Measurements from ENCODE around the gene SLC39A7. TPM values are rescaled to one million over a fixed set of nuclear protein-coding genes. Genes with fewer than 3 reads are reported as not detected.

Gene SLC39A7
- total RNA-seq, 1 experiment from 2014 or later, result 130 TPM

DNA sequence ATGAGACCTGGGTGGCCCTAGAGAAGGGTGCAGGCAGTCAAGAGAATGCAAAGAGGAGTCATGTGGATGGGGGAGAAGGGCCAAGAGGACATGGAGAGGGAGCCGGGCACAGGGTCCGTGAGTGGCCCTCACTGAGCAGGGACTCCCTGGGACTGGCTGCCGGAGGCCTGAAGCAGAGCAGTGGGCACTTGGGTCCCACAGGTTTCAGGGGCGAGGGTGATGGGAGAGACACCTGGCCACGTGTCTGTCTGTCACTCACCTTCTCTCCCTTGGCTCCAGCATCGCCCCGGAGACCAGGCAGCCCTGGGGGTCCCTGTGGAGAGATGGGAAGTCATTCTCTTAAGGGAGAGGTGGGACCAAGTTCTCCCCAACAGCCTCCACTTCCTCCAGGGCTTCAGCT, 33.9 kb upstream of the SLC39A7 start:
- H3K4me1 ChIP-seq (ENCODE audit: control insufficient read depth in 1 of 2, insufficient read depth in 2 of 2, low read length in 2 of 2), result peaks cover 2 to 11% of the 10 kb centered on the region in 2 experiments; a peak in 3 of 4 replicates
- H2AFZ ChIP-seq (ENCODE audit: low read depth, low read length, poor library complexity, severe bottlenecking), result no peak overlapping the region
- no peaks in the 10 kb centered on the region for H3K79me2 ChIP-seq (ENCODE audit: insufficient read depth, low read length)
- H4K20me1 ChIP-seq (ENCODE audit: insufficient read depth), result no peaks in the 10 kb centered on the region
- no peaks in the 10 kb centered on the region for H3K9me3 ChIP-seq (ENCODE audit: control insufficient read depth in 1 of 2, insufficient read depth in 1 of 2, low read depth in 1 of 2, low read length in 2 of 2)
- intact Hi-C loops (cut with micrococcal nuclease), result no loop called here
- no peaks in the 10 kb centered on the region for H3K27me3 ChIP-seq (ENCODE audit: insufficient read depth, low read length)
- CTCF ChIA-PET, result no interaction called here
- H3K36me3 ChIP-seq (ENCODE audit: control insufficient read depth in 1 of 2, insufficient read depth in 2 of 2, low read length in 2 of 2), result no peaks in the 10 kb centered on the region
- H3K9ac ChIP-seq (ENCODE audit: low read length), result no peak overlapping the region
- H3K4me3 ChIP-seq (replicated peaks in 1 of 2; ENCODE audit: low read depth in 1 of 2, low read length in 2 of 2), result no peak overlapping the region
- DNase-seq (ENCODE audit: low read depth, low spot score) (no peak), ATAC-seq (no peak)
- H3K9me2 ChIP-seq (ENCODE audit: insufficient read depth), result no peaks in the 10 kb centered on the region
- H3K27ac ChIP-seq (ENCODE audit: low read depth, low read length), result no peak overlapping the region
- BruUV-seq (replicated peaks), result no TSS peak
- RAD21 ChIA-PET (ENCODE audit: low non-redundant PET in 1 of 2, low total read pairs in 2 of 2, uncharacterized antibody in 2 of 2, unreplicated experiment in 2 of 2), result no interaction called here
- POLR2A ChIA-PET, result no interaction called here
- no peak overlapping the region for H3K4me2 ChIP-seq (ENCODE audit: low read length)
- no peak for TF ChIP-seq CEBPB (IDR thresholded peaks at IDR 0.05; ENCODE audit: low read depth)
- no peak for TF ChIP-seq POLR2A (IDR thresholded peaks at IDR 0.05; ENCODE audit: borderline replicate concordance, extremely low read depth, insufficient read depth, insufficient read length)
- TF ChIP-seq, protein P1, sequence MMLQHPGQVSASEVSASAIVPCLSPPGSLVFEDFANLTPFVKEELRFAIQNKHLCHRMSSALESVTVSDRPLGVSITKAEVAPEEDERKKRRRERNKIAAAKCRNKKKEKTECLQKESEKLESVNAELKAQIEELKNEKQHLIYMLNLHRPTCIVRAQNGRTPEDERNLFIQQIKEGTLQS (IDR thresholded peaks at IDR 0.05), result no peak
- no peak for TF ChIP-seq EZH2phosphoT487 (IDR thresholded peaks at IDR 0.05; ENCODE audit: borderline replicate concordance)
- TF ChIP-seq YY1 (IDR thresholded peaks at IDR 0.05; ENCODE audit: extremely low read depth, insufficient replicate concordance, low read depth, low read length), result no peak
- TF ChIP-seq JUND (IDR thresholded peaks at IDR 0.05), result no peak
- no peak for TF ChIP-seq RAD21 (IDR thresholded peaks at IDR 0.05; ENCODE audit: low read depth)
- no peak for TF ChIP-seq ZNF274 (IDR thresholded peaks at IDR 0.05; ENCODE audit: low read depth, low read length)
- TF ChIP-seq, protein P2, sequence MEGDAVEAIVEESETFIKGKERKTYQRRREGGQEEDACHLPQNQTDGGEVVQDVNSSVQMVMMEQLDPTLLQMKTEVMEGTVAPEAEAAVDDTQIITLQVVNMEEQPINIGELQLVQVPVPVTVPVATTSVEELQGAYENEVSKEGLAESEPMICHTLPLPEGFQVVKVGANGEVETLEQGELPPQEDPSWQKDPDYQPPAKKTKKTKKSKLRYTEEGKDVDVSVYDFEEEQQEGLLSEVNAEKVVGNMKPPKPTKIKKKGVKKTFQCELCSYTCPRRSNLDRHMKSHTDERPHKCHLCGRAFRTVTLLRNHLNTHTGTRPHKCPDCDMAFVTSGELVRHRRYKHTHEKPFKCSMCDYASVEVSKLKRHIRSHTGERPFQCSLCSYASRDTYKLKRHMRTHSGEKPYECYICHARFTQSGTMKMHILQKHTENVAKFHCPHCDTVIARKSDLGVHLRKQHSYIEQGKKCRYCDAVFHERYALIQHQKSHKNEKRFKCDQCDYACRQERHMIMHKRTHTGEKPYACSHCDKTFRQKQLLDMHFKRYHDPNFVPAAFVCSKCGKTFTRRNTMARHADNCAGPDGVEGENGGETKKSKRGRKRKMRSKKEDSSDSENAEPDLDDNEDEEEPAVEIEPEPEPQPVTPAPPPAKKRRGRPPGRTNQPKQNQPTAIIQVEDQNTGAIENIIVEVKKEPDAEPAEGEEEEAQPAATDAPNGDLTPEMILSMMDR (IDR thresholded peaks at IDR 0.05 in 2 of 3, conservative IDR thresholded peaks at IDR 0.05 in 1 of 3; ENCODE audit: borderline replicate concordance in 1 of 3, insufficient read depth in 1 of 3, low read depth in 2 of 3, low read length in 2 of 3), result no peak
- no peak for TF ChIP-seq EZH2 (IDR thresholded peaks at IDR 0.05)
- no peak for TF ChIP-seq ZFX (IDR thresholded peaks at IDR 0.05)
- no peak for TF ChIP-seq SP1 (IDR thresholded peaks at IDR 0.05; ENCODE audit: low read depth)
- TF ChIP-seq, protein P3, sequence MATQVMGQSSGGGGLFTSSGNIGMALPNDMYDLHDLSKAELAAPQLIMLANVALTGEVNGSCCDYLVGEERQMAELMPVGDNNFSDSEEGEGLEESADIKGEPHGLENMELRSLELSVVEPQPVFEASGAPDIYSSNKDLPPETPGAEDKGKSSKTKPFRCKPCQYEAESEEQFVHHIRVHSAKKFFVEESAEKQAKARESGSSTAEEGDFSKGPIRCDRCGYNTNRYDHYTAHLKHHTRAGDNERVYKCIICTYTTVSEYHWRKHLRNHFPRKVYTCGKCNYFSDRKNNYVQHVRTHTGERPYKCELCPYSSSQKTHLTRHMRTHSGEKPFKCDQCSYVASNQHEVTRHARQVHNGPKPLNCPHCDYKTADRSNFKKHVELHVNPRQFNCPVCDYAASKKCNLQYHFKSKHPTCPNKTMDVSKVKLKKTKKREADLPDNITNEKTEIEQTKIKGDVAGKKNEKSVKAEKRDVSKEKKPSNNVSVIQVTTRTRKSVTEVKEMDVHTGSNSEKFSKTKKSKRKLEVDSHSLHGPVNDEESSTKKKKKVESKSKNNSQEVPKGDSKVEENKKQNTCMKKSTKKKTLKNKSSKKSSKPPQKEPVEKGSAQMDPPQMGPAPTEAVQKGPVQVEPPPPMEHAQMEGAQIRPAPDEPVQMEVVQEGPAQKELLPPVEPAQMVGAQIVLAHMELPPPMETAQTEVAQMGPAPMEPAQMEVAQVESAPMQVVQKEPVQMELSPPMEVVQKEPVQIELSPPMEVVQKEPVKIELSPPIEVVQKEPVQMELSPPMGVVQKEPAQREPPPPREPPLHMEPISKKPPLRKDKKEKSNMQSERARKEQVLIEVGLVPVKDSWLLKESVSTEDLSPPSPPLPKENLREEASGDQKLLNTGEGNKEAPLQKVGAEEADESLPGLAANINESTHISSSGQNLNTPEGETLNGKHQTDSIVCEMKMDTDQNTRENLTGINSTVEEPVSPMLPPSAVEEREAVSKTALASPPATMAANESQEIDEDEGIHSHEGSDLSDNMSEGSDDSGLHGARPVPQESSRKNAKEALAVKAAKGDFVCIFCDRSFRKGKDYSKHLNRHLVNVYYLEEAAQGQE (IDR thresholded peaks at IDR 0.05; ENCODE audit: low read depth), result no peak
- TF ChIP-seq, protein P4, sequence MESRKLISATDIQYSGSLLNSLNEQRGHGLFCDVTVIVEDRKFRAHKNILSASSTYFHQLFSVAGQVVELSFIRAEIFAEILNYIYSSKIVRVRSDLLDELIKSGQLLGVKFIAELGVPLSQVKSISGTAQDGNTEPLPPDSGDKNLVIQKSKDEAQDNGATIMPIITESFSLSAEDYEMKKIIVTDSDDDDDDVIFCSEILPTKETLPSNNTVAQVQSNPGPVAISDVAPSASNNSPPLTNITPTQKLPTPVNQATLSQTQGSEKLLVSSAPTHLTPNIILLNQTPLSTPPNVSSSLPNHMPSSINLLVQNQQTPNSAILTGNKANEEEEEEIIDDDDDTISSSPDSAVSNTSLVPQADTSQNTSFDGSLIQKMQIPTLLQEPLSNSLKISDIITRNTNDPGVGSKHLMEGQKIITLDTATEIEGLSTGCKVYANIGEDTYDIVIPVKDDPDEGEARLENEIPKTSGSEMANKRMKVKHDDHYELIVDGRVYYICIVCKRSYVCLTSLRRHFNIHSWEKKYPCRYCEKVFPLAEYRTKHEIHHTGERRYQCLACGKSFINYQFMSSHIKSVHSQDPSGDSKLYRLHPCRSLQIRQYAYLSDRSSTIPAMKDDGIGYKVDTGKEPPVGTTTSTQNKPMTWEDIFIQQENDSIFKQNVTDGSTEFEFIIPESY (IDR thresholded peaks at IDR 0.05; ENCODE audit: extremely low read depth, insufficient replicate concordance, low read length), result no peak
- TF ChIP-seq SRF (IDR thresholded peaks at IDR 0.05; ENCODE audit: low read depth), result no peak
